Glutamatergic neuron (in vitro differentiated cells): ENCODE data around the gene ENKD1. TPM values are rescaled to one million over a fixed set of nuclear protein-coding genes. Genes with fewer than 3 reads are reported as not detected.

Source experiments
- DNase-seq: peaks from one replicate; pipeline ENCODE4 v3.0.0; 2022
- H3K27ac Mint-ChIP-seq: one replicate; pipeline ENCODE4 v1.8.0; 2020; ENCODE audit warnings: mild to moderate bottlenecking, mixed read lengths, inconsistent platforms; ENCODE audit not compliant: unreplicated experiment
- H3K27me3 Mint-ChIP-seq: one replicate; pipeline ENCODE4 v1.8.0; 2020; ENCODE audit warnings: mild to moderate bottlenecking, moderate library complexity, mixed read lengths, inconsistent platforms; ENCODE audit not compliant: unreplicated experiment
- H3K36me3 Mint-ChIP-seq: one replicate; pipeline ENCODE4 v1.8.0; 2020; ENCODE audit warnings: mild to moderate bottlenecking, mixed read lengths, inconsistent platforms; ENCODE audit not compliant: unreplicated experiment
- H3K4me1 Mint-ChIP-seq: one replicate; pipeline ENCODE4 v1.8.0; 2020; ENCODE audit warnings: mild to moderate bottlenecking, low read depth, mixed read lengths, inconsistent platforms; ENCODE audit not compliant: unreplicated experiment
- H3K4me3 Mint-ChIP-seq: one replicate; pipeline ENCODE4 v1.8.0; 2020; ENCODE audit warnings: mild to moderate bottlenecking, mixed read lengths, inconsistent platforms; ENCODE audit not compliant: unreplicated experiment
- H3K9me3 Mint-ChIP-seq: one replicate; pipeline ENCODE4 v1.8.0; 2020; ENCODE audit warnings: mild to moderate bottlenecking, moderate library complexity, mixed read lengths, inconsistent platforms; ENCODE audit not compliant: unreplicated experiment
- total RNA-seq: library from RNA; stranded (reverse); fragmentation: NEBNext Ultra II Directional; extraction: Animal tissue kit (Norgen Biotek cat#: 25700); gene quantifications from one replicate; pipeline ENCODE4 v1.2.1, GENCODE V29; 2021; ENCODE audit not compliant: unreplicated experiment
- TF ChIP-seq, protein P1 (sequence below): fragments of 200-600 bp; sonication (generic); IDR thresholded peaks from one replicate; pipeline ENCODE4 v1.5.0; 2021; ENCODE audit not compliant: partially characterized antibody, unreplicated experiment

The ENKD1 gene
- total RNA-seq, 1 donor from 2014 or later = 19.0 TPM

DNA sequence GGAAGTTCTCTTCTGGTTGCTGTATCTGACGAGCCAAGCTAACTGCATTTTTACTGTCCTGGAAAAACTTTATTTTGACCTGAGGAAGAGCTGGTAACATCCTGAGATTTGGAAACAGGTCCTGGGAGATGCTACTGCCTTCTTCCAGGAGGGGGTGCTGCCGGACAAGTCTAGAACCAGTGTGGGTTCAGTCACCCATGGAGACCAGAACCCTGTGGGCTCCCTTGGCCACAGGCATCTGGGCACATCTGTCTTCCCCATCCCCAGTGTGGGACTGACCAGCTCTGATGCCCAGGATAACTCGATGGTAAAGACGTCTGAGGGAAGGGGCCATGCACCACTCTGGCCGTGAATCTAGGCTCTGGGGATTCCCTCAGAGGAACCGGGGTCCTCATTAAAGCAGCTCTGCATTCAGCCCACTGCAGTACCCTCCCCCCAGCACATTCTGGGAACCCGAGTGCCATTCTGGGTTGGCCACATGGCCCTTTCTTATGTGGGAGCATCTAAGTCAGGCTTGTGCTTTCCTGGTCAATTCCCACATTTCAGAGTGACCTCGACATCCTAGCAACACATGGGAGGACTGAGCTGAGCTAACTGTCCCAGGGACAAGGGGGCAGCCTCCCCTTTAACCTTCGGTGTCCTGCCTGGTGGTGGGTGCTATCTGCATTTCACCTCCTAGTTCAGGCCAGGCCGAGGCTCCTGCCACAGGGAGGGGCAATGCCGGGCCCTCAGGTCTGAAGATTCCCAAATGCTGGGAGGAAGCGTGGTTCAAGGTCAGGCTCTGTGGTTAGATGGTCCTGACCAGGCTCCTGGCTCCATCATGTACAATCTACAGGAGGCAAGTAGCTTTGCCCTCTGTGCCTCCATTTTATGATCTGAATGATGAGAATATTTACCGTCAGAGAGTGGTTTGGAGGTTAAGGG is 6.5 kb upstream of the ENKD1 start:
- H3K27me3 Mint-ChIP-seq = peaks cover 9% of the 10 kb centered on the region
- H3K4me1 Mint-ChIP-seq = peaks cover 17% of the 10 kb centered on the region
- no peak overlapping the region for H3K4me3 Mint-ChIP-seq
- H3K9me3 Mint-ChIP-seq = peaks cover 11% of the 10 kb centered on the region
- TF ChIP-seq, protein P1, sequence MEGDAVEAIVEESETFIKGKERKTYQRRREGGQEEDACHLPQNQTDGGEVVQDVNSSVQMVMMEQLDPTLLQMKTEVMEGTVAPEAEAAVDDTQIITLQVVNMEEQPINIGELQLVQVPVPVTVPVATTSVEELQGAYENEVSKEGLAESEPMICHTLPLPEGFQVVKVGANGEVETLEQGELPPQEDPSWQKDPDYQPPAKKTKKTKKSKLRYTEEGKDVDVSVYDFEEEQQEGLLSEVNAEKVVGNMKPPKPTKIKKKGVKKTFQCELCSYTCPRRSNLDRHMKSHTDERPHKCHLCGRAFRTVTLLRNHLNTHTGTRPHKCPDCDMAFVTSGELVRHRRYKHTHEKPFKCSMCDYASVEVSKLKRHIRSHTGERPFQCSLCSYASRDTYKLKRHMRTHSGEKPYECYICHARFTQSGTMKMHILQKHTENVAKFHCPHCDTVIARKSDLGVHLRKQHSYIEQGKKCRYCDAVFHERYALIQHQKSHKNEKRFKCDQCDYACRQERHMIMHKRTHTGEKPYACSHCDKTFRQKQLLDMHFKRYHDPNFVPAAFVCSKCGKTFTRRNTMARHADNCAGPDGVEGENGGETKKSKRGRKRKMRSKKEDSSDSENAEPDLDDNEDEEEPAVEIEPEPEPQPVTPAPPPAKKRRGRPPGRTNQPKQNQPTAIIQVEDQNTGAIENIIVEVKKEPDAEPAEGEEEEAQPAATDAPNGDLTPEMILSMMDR = peak; percentile 67
- no peaks in the 10 kb centered on the region for H3K36me3 Mint-ChIP-seq
- H3K27ac Mint-ChIP-seq = no peak overlapping the region
- peak; percentile 79 for DNase-seq

- TF ChIP-seq, protein P1 = no peak
- Mint-ChIP-seq H3K36me3 (no peaks in the 10 kb centered on the region), H3K27ac (no peak overlapping the region), H3K4me3 (no peak overlapping the region), H3K27me3 (peaks cover 9% of the 10 kb centered on the region), H3K4me1 (peaks cover 17% of the 10 kb centered on the region), H3K9me3 (peaks cover 11% of the 10 kb centered on the region)
- no peak for DNase-seq
Observed at GRCh38 chr16:67672306-67672705, 5.8 kb upstream of the ENKD1 start.

DNA sequence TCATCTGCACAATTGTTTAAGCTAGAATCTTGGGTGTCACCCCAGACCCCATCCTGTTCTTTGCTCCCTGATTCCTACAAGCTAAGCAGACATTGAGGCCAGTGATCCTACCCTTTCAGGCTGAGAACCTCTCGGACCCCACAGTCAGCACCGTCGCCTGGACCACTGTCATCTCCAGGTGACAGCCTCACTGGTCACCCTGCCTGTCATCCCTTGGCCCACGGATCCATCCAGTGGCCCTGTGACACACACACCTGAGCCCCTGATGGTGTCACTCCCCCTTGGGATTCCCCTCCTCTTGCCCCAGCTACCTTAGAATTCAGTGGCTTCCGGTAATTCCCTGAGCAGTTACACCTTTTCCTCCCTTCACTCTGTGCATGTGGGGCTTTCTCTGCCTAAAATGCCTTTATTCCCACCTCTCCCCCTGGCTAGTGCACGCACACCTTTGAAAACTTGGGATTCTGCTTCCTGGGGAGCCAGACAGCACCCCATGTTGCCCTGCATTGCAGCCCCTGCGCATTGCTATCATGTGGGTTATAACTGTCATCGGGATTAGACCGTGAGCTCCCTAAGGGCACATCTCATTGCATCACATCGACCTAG is 3.0 kb upstream of the ENKD1 start:
- Mint-ChIP-seq H3K9me3 (peaks cover 12% of the 10 kb centered on the region), H3K4me1 (peaks cover 25% of the 10 kb centered on the region), H3K4me3 (peak overlapping the region; percentile 11), H3K27ac (no peak overlapping the region), H3K36me3 (no peaks in the 10 kb centered on the region), H3K27me3 (peaks cover 19% of the 10 kb centered on the region)
- TF ChIP-seq, protein P1 = no peak
- DNase-seq = no peak

DNA sequence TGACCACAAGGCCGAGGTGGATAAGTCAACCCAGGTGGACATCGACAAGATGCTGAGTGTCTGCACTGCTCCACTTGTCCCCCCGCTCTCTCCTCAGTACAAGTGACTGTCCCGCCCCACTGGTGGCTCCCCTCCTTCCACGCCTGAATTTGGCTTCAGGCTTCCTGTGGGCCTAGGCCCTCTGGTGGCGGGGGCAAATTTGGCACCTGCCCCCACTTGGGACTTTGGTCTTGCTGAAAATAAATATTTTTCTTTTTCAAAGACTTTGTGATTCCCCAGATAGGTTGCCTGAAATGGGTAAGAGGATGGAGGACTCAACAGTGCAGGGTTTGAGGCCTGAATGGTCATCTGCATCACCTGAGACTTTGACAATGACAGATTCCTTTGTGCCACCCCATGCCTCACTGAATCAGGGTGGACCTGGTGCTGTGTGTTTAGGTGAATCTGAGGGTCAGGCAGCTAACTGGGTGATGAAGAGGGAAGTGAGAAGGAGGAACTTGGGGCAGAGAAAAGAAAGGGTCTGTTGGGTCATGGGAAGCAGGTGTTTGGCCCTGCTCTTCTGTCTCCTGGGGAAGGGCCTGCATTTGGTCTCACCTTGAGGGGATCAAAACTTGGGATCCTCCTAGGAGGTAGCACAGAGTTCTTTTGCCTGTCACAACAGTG is 2.1 kb upstream of the ENKD1 start:
- Mint-ChIP-seq H3K27ac (peak overlapping the region; percentile 50), H3K36me3 (no peaks in the 10 kb centered on the region), H3K4me1 (peaks cover 27% of the 10 kb centered on the region), H3K27me3 (peaks cover 22% of the 10 kb centered on the region), H3K4me3 (peak overlapping the region; percentile 32), H3K9me3 (peaks cover 10% of the 10 kb centered on the region)
- TF ChIP-seq, protein P1 = peak; percentile 4
- no peak for DNase-seq
